Measurements from ENCODE around the gene NTM. TPM values are rescaled to one million over a fixed set of nuclear protein-coding genes. Genes with fewer than 3 reads are reported as not detected.

NTM gene
- polyA plus RNA-seq, 1 donor (not counting 4 experiments of a cell fraction or from before 2014, with no cell fraction given) = 47.9 TPM

- no peak overlapping the region for H3K9ac ChIP-seq (ENCODE audit: control insufficient read depth, extremely low read depth, insufficient read depth, low read length)
- H3K9me1 ChIP-seq (ENCODE audit: control insufficient read depth, extremely low read depth, insufficient read depth, low read length) = no peaks in the 10 kb centered on the region
- no peak overlapping the region for H2AFZ ChIP-seq (ENCODE audit: control insufficient read depth, low read length)
- dilution Hi-C loops (cut with MboI; ENCODE audit: extremely low pct_ligation_motif_present, low sequenced_read_pairs) = no loop called here
- no peak for TF ChIP-seq EZH2 (IDR thresholded peaks at IDR 0.05; ENCODE audit: low read length)
- TF ChIP-seq CTCF (optimal IDR thresholded peaks at IDR 0.05 in 1 of 3, IDR thresholded peaks at IDR 0.05 in 1 of 3, conservative IDR thresholded peaks at IDR 0.05 in 1 of 3; ENCODE audit: extremely low read depth in 1 of 3, insufficient read depth in 2 of 3, low read length in 3 of 3) = no peak
- no peak overlapping the region for H3K4me2 ChIP-seq (ENCODE audit: control insufficient read depth, extremely low read depth, insufficient read depth, low read depth, low read length)
- H3K9me3 ChIP-seq (ENCODE audit: control insufficient read depth, low read depth, low read length) = no peaks in the 10 kb centered on the region
- H3K4me3 ChIP-seq (ENCODE audit: control insufficient read depth in 2 of 3, extremely low read depth in 1 of 3, insufficient read depth in 2 of 3, low read depth in 1 of 3, low read length in 3 of 3) = no peak overlapping the region
- H3K27ac ChIP-seq (ENCODE audit: control insufficient read depth, insufficient read depth, low read length) = no peak overlapping the region
- FAIRE-seq = no peak
- no peaks in the 10 kb centered on the region for H3K27me3 ChIP-seq (ENCODE audit: control insufficient read depth, extremely low read depth, insufficient read depth, low read length)
- H4K20me1 ChIP-seq (ENCODE audit: control insufficient read depth, extremely low read depth, insufficient read depth, low read length) = no peaks in the 10 kb centered on the region
- no peak for DNase-seq (ENCODE audit: low read depth, low spot score)
- no peaks in the 10 kb centered on the region for H3K79me2 ChIP-seq (ENCODE audit: control insufficient read depth, insufficient read depth, low read length)
- H3K36me3 ChIP-seq (ENCODE audit: control insufficient read depth in 2 of 2, extremely low read depth in 1 of 2, insufficient read depth in 2 of 2, low read length in 2 of 2) = no peaks in the 10 kb centered on the region
- H3K4me1 ChIP-seq (ENCODE audit: control insufficient read depth, extremely low read depth, insufficient read depth, low read length) = peaks cover 18% of the 10 kb centered on the region
Observed at GRCh38 chr11:131885431-131885830, 515.0 kb downstream of the NTM start.

DNA sequence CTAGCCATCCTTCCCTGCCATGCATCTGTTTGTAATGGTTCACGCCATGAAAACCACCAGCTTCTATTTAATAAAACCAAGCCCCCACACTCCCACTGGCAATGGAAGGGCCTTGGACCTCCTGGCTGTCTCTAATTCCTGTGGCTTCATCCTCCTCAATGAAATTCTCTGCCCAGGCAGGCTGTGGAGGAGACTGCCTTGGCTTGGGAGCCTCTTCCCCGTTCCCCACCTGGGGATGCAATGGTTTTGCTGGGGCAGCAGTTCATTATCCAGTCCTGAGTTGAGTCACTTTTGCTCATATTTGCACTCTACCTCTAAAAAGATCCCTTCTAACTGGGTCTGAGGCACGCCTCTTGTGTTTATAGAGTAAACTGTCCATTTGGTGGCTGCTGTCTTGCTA, 515.8 kb downstream of the NTM start:
- no peak for DNase-seq (ENCODE audit: low read depth, low spot score)

More for the DNA sequence above, 515.8 kb downstream of the NTM start:
- no peak overlapping the region for H3K9ac ChIP-seq (ENCODE audit: control insufficient read depth, extremely low read depth, insufficient read depth, low read length)
- H3K4me3 ChIP-seq (ENCODE audit: control insufficient read depth in 2 of 3, extremely low read depth in 1 of 3, insufficient read depth in 2 of 3, low read depth in 1 of 3, low read length in 3 of 3) = no peak overlapping the region
- no peaks in the 10 kb centered on the region for H3K79me2 ChIP-seq (ENCODE audit: control insufficient read depth, insufficient read depth, low read length)
- H3K4me1 ChIP-seq (ENCODE audit: control insufficient read depth, extremely low read depth, insufficient read depth, low read length) = peaks cover 18% of the 10 kb centered on the region
- H3K27ac ChIP-seq (ENCODE audit: control insufficient read depth, insufficient read depth, low read length) = no peak overlapping the region
- H3K9me1 ChIP-seq (ENCODE audit: control insufficient read depth, extremely low read depth, insufficient read depth, low read length) = no peaks in the 10 kb centered on the region
- H3K4me2 ChIP-seq (ENCODE audit: control insufficient read depth, extremely low read depth, insufficient read depth, low read depth, low read length) = no peak overlapping the region
- H3K9me3 ChIP-seq (ENCODE audit: control insufficient read depth, low read depth, low read length) = no peaks in the 10 kb centered on the region
- dilution Hi-C loops (cut with MboI; ENCODE audit: extremely low pct_ligation_motif_present, low sequenced_read_pairs) = no loop called here
- H3K27me3 ChIP-seq (ENCODE audit: control insufficient read depth, extremely low read depth, insufficient read depth, low read length) = no peaks in the 10 kb centered on the region
- H4K20me1 ChIP-seq (ENCODE audit: control insufficient read depth, extremely low read depth, insufficient read depth, low read length) = no peaks in the 10 kb centered on the region
- no peaks in the 10 kb centered on the region for H3K36me3 ChIP-seq (ENCODE audit: control insufficient read depth in 2 of 2, extremely low read depth in 1 of 2, insufficient read depth in 2 of 2, low read length in 2 of 2)
- no peak for TF ChIP-seq EZH2 (IDR thresholded peaks at IDR 0.05; ENCODE audit: low read length)
- no peak for TF ChIP-seq CTCF (optimal IDR thresholded peaks at IDR 0.05 in 1 of 3, IDR thresholded peaks at IDR 0.05 in 1 of 3, conservative IDR thresholded peaks at IDR 0.05 in 1 of 3; ENCODE audit: extremely low read depth in 1 of 3, insufficient read depth in 2 of 3, low read length in 3 of 3)
- FAIRE-seq = no peak
- no peak overlapping the region for H2AFZ ChIP-seq (ENCODE audit: control insufficient read depth, low read length)
